Left lobe of liver (tissue), 2 donors: ENCODE results near the gene IPPK. TPM values are rescaled to one million over a fixed set of nuclear protein-coding genes. Genes with fewer than 3 reads are reported as not detected.
"Not testable (repeated sequence)": the region's sequence is repeated elsewhere in the genome, so short reads cannot be mapped to it uniquely, and the experiment has no call there.

ENCODE experiments used
- ATAC-seq: fragments of 200-7000 bp; cut with Tn5 transposase; one replicate; pipeline ENCODE4 v1.9.1; 2020; ENCODE audit warnings: mild to moderate bottlenecking, moderate library complexity
- DNase-seq: peaks from one replicate; pipeline ENCODE4 v3.0.0-alpha.2; 2020; ENCODE audit warnings: low spot score
- total RNA-seq: library from RNA; stranded (reverse); gene quantifications from one replicate; pipeline ENCODE4 v1.2.1, GENCODE V29; 2021
- donor health status: DM: no; HTN: no; CAD: no; lungs with moderate emphysema.
- donor health status: DM: no; HTN: yes; CAD: no.

IPPK gene
- total RNA-seq, 1 donor from 2014 or later = 1.8 TPM

GRCh38 chr9:92600462-92601261 is 69.3 kb downstream of the IPPK start:
- ATAC-seq (no peak), DNase-seq (no peak)

GRCh38 chr9:92599938-92600461 is 69.9 kb downstream of the IPPK start:
- ATAC-seq = no peak
- no peak for DNase-seq

- DNase-seq = no peak
- ATAC-seq = peak; percentile 49
Observed at GRCh38 chr9:92598382-92598781, 71.5 kb downstream of the IPPK start.

GRCh38 chr9:92595930-92596329 is 74.0 kb downstream of the IPPK start:
- DNase-seq = no peak
- no peak for ATAC-seq

- not testable (repeated sequence) for DNase-seq
- peak; percentile 25 for ATAC-seq
Observed at GRCh38 chr9:92595075-92595474, 74.9 kb downstream of the IPPK start.

- DNase-seq (no peak), ATAC-seq (no peak)
Observed at GRCh38 chr9:92592946-92593861, 76.7 kb downstream of the IPPK start.

- ATAC-seq (no peak), DNase-seq (no peak)
Observed at GRCh38 chr9:92592537-92592936, 77.4 kb downstream of the IPPK start.

GRCh38 chr9:92590377-92590776 is 79.6 kb downstream of the IPPK start:
- DNase-seq (no peak), ATAC-seq (peak; percentile 67)

- DNase-seq = no peak
- no peak for ATAC-seq
Observed at GRCh38 chr9:92589923-92590322, 80.0 kb downstream of the IPPK start.

- DNase-seq = no peak
- ATAC-seq = no peak
Observed at GRCh38 chr9:92576175-92576574, 93.8 kb downstream of the IPPK start.

- DNase-seq, ATAC-seq: not testable (repeated sequence)
Observed at GRCh38 chr9:92573612-92574011, 96.3 kb downstream of the IPPK start.

GRCh38 chr9:92571871-92572270 is 98.1 kb downstream of the IPPK start:
- ATAC-seq, DNase-seq: not testable (repeated sequence)

GRCh38 chr9:92564982-92565381 is 104.9 kb downstream of the IPPK start:
- DNase-seq (no peak), ATAC-seq (no peak)

- ATAC-seq = no peak
- DNase-seq = no peak
Observed at GRCh38 chr9:92564504-92564903, 105.4 kb downstream of the IPPK start.

Other genes with a start within 250 kb of the IPPK start
- 0.13 TPM for gene OMD, start 245.7 kb downstream of the IPPK start, total RNA-seq
- 5.4 TPM for gene ASPN, start 187.6 kb downstream of the IPPK start, total RNA-seq
- 21.0 TPM for gene ECM2, start 134.1 kb downstream of the IPPK start, total RNA-seq
- gene BICD2, start 94.7 kb upstream of the IPPK start, total RNA-seq = 8.0 TPM
- gene ZNF484, start 207.9 kb upstream of the IPPK start, total RNA-seq = 2.1 TPM